22Rv1 (cell line): Measurements from ENCODE around the gene PLXNC1.

Experiments used
- ZFX ChIP-seq: fragments of 450-650 bp; IDR thresholded peaks from 2 replicates; pipeline ENCODE4 v1.6.1; 2017; ENCODE audit warnings: antibody characterized with exemption, borderline replicate concordance
- TF ChIP-seq, protein P1 (sequence below): fragments of 450-650 bp; IDR thresholded peaks from 2 replicates; pipeline ENCODE4 v1.5.1; 2017; ENCODE audit warnings: mild to moderate bottlenecking

DNA sequence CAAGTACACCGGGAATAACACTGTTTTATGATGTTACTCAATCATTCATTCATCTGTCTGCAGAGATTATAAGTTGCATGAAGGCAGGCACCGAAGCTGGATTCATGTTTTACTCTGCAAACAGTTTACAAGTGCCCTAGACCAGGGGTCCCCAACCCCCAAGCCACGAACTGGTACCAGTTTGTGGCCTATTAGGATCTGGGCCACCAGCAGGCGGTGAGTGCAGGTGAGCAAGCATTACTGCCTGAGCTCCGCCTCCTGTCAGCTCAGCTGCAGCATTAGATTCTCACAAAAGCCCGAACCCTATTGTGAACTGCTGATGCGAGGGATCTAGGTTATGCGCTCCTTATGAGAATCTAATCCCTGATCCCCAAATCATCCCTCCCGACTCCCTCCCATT lies 38.1 kb upstream of the PLXNC1 start:
- TF ChIP-seq, protein P1, sequence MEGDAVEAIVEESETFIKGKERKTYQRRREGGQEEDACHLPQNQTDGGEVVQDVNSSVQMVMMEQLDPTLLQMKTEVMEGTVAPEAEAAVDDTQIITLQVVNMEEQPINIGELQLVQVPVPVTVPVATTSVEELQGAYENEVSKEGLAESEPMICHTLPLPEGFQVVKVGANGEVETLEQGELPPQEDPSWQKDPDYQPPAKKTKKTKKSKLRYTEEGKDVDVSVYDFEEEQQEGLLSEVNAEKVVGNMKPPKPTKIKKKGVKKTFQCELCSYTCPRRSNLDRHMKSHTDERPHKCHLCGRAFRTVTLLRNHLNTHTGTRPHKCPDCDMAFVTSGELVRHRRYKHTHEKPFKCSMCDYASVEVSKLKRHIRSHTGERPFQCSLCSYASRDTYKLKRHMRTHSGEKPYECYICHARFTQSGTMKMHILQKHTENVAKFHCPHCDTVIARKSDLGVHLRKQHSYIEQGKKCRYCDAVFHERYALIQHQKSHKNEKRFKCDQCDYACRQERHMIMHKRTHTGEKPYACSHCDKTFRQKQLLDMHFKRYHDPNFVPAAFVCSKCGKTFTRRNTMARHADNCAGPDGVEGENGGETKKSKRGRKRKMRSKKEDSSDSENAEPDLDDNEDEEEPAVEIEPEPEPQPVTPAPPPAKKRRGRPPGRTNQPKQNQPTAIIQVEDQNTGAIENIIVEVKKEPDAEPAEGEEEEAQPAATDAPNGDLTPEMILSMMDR, result no peak
- no peak for TF ChIP-seq ZFX
